Smooth muscle cell (in vitro differentiated cells): ENCODE measurements around the gene SLC41A2. TPM values are rescaled to one million over a fixed set of nuclear protein-coding genes. Genes with fewer than 3 reads are reported as not detected.

Experiments
- DNase-seq: peaks from one replicate; lab custom pipeline; 2025; ENCODE audit not compliant: unreplicated experiment; lab: John Stamatoyannopoulos, UW
- H2AFZ ChIP-seq: fragments of 200-600 bp; sonication (generic); 2 replicates; pipeline ENCODE4 v1.6.0; 2016; ENCODE audit warnings: antibody characterized with exemption, low read depth, mild to moderate bottlenecking
- H3F3A ChIP-seq: fragments of 200-600 bp; sonication (generic); 2 replicates; pipeline ENCODE4 v1.6.0; 2017; ENCODE audit warnings: antibody characterized with exemption, low read depth
- H3K27ac ChIP-seq: fragments of 200-600 bp; sonication (generic); 2 replicates; pipeline ENCODE4 v1.5.1; 2016; ENCODE audit warnings: low read depth, mild to moderate bottlenecking
- H3K27me3 ChIP-seq: fragments of 200-600 bp; sonication (generic); 2 replicates; pipeline ENCODE4 v1.6.1; 2016; ENCODE audit warnings: low read depth, mild to moderate bottlenecking
- H3K36me3 ChIP-seq: fragments of 200-600 bp; sonication (generic); 2 replicates; pipeline ENCODE4 v1.5.1; 2016; ENCODE audit warnings: low read depth
- H3K4me1 ChIP-seq: fragments of 200-600 bp; sonication (generic); 2 replicates; pipeline ENCODE4 v1.5.1; 2016; ENCODE audit warnings: low read depth
- H3K4me2 ChIP-seq: fragments of 200-600 bp; sonication (generic); 2 replicates; pipeline ENCODE4 v1.6.0; 2016; ENCODE audit warnings: mild to moderate bottlenecking
- H3K4me3 ChIP-seq: fragments of 200-600 bp; sonication (generic); 2 replicates; pipeline ENCODE4 v1.5.1; 2016; ENCODE audit warnings: mild to moderate bottlenecking
- H3K79me2 ChIP-seq: fragments of 200-600 bp; sonication (generic); 2 replicates; pipeline ENCODE4 v1.6.0; 2016; ENCODE audit warnings: low read depth, mild to moderate bottlenecking
- H3K9ac ChIP-seq: fragments of 200-600 bp; sonication (generic); 2 replicates; pipeline ENCODE4 v1.6.0; 2016; ENCODE audit warnings: low read depth
- H3K9me3 ChIP-seq: fragments of 200-600 bp; sonication (generic); replicated peaks from 2 replicates; pipeline ENCODE4 v1.5.1; 2016; ENCODE audit warnings: low read depth
- H4K20me1 ChIP-seq: fragments of 200-600 bp; sonication (generic); 2 replicates; pipeline ENCODE4 v1.6.0; 2016; ENCODE audit warnings: low read depth
- WGBS: methylation state at CpG from one replicate; pipeline ENCODE4 v1.1.7; 2016; ENCODE audit warnings: low lambda C conversion rate; 5-methylcytosine and 5-hydroxymethylcytosine counted together
- polyA plus RNA-seq: library from polyadenylated mRNA; unstranded; fragments of >200 nt; fragmentation: Nextera tagmentation; extraction: Ambion mirVana; gene quantifications from 2 replicates; pipeline ENCODE4 v1.2.1, GENCODE V29; 2016
- total RNA-seq: library from RNA; depleted of rRNA; stranded (reverse); fragments of >200 nt; gene quantifications from 2 replicates; pipeline ENCODE4 v1.2.3, GENCODE V29; 2014
- TF ChIP-seq, protein P1 (sequence below): fragments of 200-600 bp; sonication (generic); IDR thresholded peaks from 2 replicates; pipeline ENCODE4 v1.5.1; 2017; ENCODE audit warnings: borderline replicate concordance, mild to moderate bottlenecking, antibody characterized with exemption; ENCODE audit not compliant: insufficient read depth, poor library complexity, severe bottlenecking

SLC41A2 gene
- total and polyA plus RNA-seq, 2 experiments from 2014 or later: 2.6 to 11.4 TPM

GRCh38 chr12:104929368-104929767 is 28.7 kb downstream of the SLC41A2 start:
- Histone ChIP-seq H3K27me3 (no peaks in the 10 kb centered on the region), H3K79me2 (no peaks in the 10 kb centered on the region), H3K9me3 (no peaks in the 10 kb centered on the region), H3K36me3 (no peaks in the 10 kb centered on the region), H3K4me2 (no peak overlapping the region), H3K4me1 (no peaks in the 10 kb centered on the region), H4K20me1 (no peaks in the 10 kb centered on the region), H2AFZ (no peak overlapping the region), H3K9ac (no peak overlapping the region), H3K27ac (peak overlapping the region; percentile 92), H3K4me3 (no peak overlapping the region), H3F3A (no peaks in the 10 kb centered on the region)
- TF ChIP-seq, protein P1, sequence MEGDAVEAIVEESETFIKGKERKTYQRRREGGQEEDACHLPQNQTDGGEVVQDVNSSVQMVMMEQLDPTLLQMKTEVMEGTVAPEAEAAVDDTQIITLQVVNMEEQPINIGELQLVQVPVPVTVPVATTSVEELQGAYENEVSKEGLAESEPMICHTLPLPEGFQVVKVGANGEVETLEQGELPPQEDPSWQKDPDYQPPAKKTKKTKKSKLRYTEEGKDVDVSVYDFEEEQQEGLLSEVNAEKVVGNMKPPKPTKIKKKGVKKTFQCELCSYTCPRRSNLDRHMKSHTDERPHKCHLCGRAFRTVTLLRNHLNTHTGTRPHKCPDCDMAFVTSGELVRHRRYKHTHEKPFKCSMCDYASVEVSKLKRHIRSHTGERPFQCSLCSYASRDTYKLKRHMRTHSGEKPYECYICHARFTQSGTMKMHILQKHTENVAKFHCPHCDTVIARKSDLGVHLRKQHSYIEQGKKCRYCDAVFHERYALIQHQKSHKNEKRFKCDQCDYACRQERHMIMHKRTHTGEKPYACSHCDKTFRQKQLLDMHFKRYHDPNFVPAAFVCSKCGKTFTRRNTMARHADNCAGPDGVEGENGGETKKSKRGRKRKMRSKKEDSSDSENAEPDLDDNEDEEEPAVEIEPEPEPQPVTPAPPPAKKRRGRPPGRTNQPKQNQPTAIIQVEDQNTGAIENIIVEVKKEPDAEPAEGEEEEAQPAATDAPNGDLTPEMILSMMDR: no peak
- DNase-seq: no peak
- 97% methylated on average over 2 of the region's 2 CpGs for WGBS

DNA sequence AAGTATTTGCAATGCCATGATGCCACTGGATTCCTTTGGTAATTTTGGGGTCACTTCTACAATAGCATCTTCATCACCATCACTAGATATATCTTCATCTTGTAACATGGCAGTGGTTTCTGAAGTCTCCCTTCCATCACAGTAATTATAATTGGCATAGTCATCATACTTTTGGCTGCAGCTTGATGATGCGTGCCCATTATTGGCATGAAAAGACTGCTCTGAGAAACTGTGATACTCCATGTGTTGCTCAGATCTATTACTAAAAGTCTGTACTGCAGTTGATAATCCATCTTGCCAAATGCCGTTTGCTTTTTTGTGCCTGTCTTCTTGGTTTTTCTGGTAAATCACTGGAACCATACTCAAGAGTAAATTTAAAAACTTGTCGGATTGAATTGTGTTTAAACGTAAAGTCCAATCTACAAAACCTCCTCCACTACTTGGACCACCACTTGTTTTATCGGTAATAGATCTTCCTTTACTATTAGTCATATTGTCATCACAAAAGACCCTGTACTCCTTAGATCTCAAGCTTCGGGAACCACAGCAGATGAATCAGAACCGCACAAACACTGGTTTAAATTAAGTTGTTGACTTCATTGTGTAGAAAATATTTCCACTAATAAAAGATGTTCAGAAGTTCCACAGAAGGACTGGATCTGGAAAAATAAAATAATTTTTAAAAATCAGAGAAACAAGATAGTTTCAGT is 29.9 kb downstream of the SLC41A2 start:
- Histone ChIP-seq H3K4me2 (no peak overlapping the region), H3K36me3 (no peaks in the 10 kb centered on the region), H3K27ac (no peak overlapping the region), H2AFZ (no peak overlapping the region), H3K27me3 (no peaks in the 10 kb centered on the region), H3K4me1 (no peaks in the 10 kb centered on the region), H3K9me3 (no peaks in the 10 kb centered on the region), H3K4me3 (no peak overlapping the region), H3K79me2 (no peaks in the 10 kb centered on the region), H3K9ac (no peak overlapping the region), H4K20me1 (no peaks in the 10 kb centered on the region), H3F3A (no peaks in the 10 kb centered on the region)
- 90% methylated on average over 7 of the region's 7 CpGs for WGBS
- TF ChIP-seq, protein P1: no peak
- no peak for DNase-seq

DNA sequence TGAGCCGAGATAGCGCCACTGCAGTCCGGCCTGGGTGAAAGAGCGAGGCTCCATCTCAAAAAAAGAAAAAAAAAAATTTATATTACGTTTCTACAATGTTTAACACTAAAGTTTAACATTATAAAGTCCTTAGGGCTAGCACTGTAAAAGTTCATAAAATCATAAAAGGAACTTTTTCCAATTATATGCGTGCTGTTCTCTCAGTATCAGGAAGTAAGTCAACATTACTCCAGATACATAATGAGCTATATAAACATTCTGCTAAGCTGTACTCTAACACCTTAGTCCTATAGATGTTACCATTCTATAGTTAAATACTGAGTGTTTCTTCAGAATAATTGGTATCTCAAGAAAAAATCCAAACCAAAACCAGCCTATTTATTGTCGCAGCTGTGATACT is 32.6 kb downstream of the SLC41A2 start:
- 98% methylated on average over 7 of the region's 7 CpGs for WGBS
- no peak overlapping the region for H3K4me3 ChIP-seq

DNA sequence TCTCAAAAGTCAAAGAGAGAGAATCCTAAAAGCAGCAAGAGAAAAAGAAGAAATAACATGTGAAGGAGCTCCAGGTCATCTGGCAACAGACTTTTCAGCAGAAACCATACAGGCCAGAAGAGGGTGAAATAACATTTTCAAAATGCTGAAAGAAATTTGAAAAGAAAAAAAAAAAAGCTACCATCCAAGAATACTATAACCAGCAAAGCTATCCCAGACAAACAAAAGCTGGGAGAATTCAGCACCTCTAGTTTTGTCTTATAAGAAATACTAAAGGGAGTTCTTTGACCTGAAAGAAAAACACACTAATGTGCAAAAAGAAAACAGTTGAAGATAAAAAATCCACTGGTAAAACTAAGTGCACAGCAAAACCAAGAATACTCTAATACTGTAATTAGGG is 36.8 kb downstream of the SLC41A2 start:
- no peaks in the 10 kb centered on the region for H3K4me1 ChIP-seq
- no peak for DNase-seq

More for the DNA sequence above, 32.6 kb downstream of the SLC41A2 start:
- Histone ChIP-seq H3K27ac (no peak overlapping the region), H3K9ac (no peak overlapping the region), H3K4me1 (no peaks in the 10 kb centered on the region), H3K27me3 (no peaks in the 10 kb centered on the region), H3K79me2 (no peaks in the 10 kb centered on the region), H4K20me1 (no peaks in the 10 kb centered on the region), H3K36me3 (peaks cover 3% of the 10 kb centered on the region), H3K9me3 (no peaks in the 10 kb centered on the region), H3K4me2 (no peak overlapping the region), H2AFZ (no peak overlapping the region), H3F3A (no peaks in the 10 kb centered on the region)
- TF ChIP-seq, protein P1: no peak
- no peak for DNase-seq

More for the DNA sequence above, 36.8 kb downstream of the SLC41A2 start:
- peaks cover 3% of the 10 kb centered on the region for H3K36me3 ChIP-seq
- H3K27ac ChIP-seq: no peak overlapping the region
- H3K9ac ChIP-seq: no peak overlapping the region
- no peaks in the 10 kb centered on the region for H3K79me2 ChIP-seq
- H3K4me2 ChIP-seq: no peak overlapping the region
- no peaks in the 10 kb centered on the region for H3F3A ChIP-seq
- no peak overlapping the region for H3K4me3 ChIP-seq
- TF ChIP-seq, protein P1: no peak
- H2AFZ ChIP-seq: no peak overlapping the region
- no peaks in the 10 kb centered on the region for H4K20me1 ChIP-seq
- H3K27me3 ChIP-seq: no peaks in the 10 kb centered on the region
- H3K9me3 ChIP-seq: no peaks in the 10 kb centered on the region
